ENCODE results near the gene RHOT1. TPM values are rescaled to one million over a fixed set of nuclear protein-coding genes. Genes with fewer than 3 reads are reported as not detected.

Gene RHOT1
- total RNA-seq, 1 donor from 2014 or later: 21.9 TPM

GRCh38 chr17:32185875-32186274 is 43.6 kb downstream of the RHOT1 start:
- no peak for DNase-seq (ENCODE audit: low read depth)
- TF ChIP-seq CTCF (conservative IDR thresholded peaks at IDR 0.05; ENCODE audit: low read depth, low read length): no peak
- H3K4me3 ChIP-seq (ENCODE audit: low read depth, low read length): no peak overlapping the region

GRCh38 chr17:32187271-32187670 is 45.0 kb downstream of the RHOT1 start:
- H3K4me3 ChIP-seq (ENCODE audit: low read depth, low read length): no peak overlapping the region
- no peak for TF ChIP-seq CTCF (conservative IDR thresholded peaks at IDR 0.05; ENCODE audit: low read depth, low read length)
- no peak for DNase-seq (ENCODE audit: low read depth)

GRCh38 chr17:32189343-32189742 is 47.0 kb downstream of the RHOT1 start:
- no peak for TF ChIP-seq CTCF (conservative IDR thresholded peaks at IDR 0.05; ENCODE audit: low read depth, low read length)
- no peak overlapping the region for H3K4me3 ChIP-seq (ENCODE audit: low read depth, low read length)
- no peak for DNase-seq (ENCODE audit: low read depth)

- no peak for TF ChIP-seq CTCF (conservative IDR thresholded peaks at IDR 0.05; ENCODE audit: low read depth, low read length)
- no peak for DNase-seq (ENCODE audit: low read depth)
- no peak overlapping the region for H3K4me3 ChIP-seq (ENCODE audit: low read depth, low read length)
Observed at GRCh38 chr17:32191306-32191705, 49.0 kb downstream of the RHOT1 start.

GRCh38 chr17:32192379-32192778 is 50.1 kb downstream of the RHOT1 start:
- H3K4me3 ChIP-seq (ENCODE audit: low read depth, low read length): no peak overlapping the region
- TF ChIP-seq CTCF (conservative IDR thresholded peaks at IDR 0.05; ENCODE audit: low read depth, low read length): no peak
- DNase-seq (ENCODE audit: low read depth): no peak

GRCh38 chr17:32197987-32198386 is 55.7 kb downstream of the RHOT1 start:
- no peak for TF ChIP-seq CTCF (conservative IDR thresholded peaks at IDR 0.05; ENCODE audit: low read depth, low read length)
- no peak overlapping the region for H3K4me3 ChIP-seq (ENCODE audit: low read depth, low read length)
- no peak for DNase-seq (ENCODE audit: low read depth)

- no peak for TF ChIP-seq CTCF (conservative IDR thresholded peaks at IDR 0.05; ENCODE audit: low read depth, low read length)
- no peak for DNase-seq (ENCODE audit: low read depth)
- no peak overlapping the region for H3K4me3 ChIP-seq (ENCODE audit: low read depth, low read length)
Observed at GRCh38 chr17:32206861-32207260, 64.6 kb downstream of the RHOT1 start.
